Measurements from ENCODE around the gene SMIM24. TPM values are rescaled to one million over a fixed set of nuclear protein-coding genes. Genes with fewer than 3 reads are reported as not detected.

SMIM24 gene
- total and polyA plus RNA-seq, 9 of the 15 experiments (the other 6 are each of a cell fraction or from before 2014, with no cell fraction given): 0.45 to 12.3 (median 1.4) TPM; not detected in 1

GRCh38 chr19:3521104-3521445, 40.8 kb upstream of the SMIM24 start (continued):
- TF ChIP-seq REST (IDR thresholded peaks at IDR 0.05; ENCODE audit: borderline replicate concordance): no peak
- TF ChIP-seq REST (CRISPR knock-in tag; IDR thresholded peaks at IDR 0.05; ENCODE audit: low read depth): no peak
- peak; percentile 67; the same call in 1 of the 2 replicates for TF ChIP-seq HMBOX1 (IDR thresholded peaks at IDR 0.05)
- no peak for TF ChIP-seq ZNF354B (CRISPR knock-in tag; IDR thresholded peaks at IDR 0.05)
- TF ChIP-seq ZNF561 (CRISPR knock-in tag; conservative IDR thresholded peaks at IDR 0.05): no peak
- TF ChIP-seq ZNF408 (CRISPR knock-in tag; IDR thresholded peaks at IDR 0.05; ENCODE audit: low read depth): no peak
- TF ChIP-seq GMEB1 (CRISPR knock-in tag; IDR thresholded peaks at IDR 0.05): no peak
- no peak for TF ChIP-seq KLF10 (CRISPR knock-in tag; IDR thresholded peaks at IDR 0.05)
- no peak for TF ChIP-seq CTCFL (IDR thresholded peaks at IDR 0.05; ENCODE audit: borderline replicate concordance, insufficient read depth, low read depth, low read length, poor library complexity, severe bottlenecking)
- no peak for TF ChIP-seq TSC22D4 (tag; IDR thresholded peaks at IDR 0.05)
- TF ChIP-seq ZNF3 (CRISPR knock-in tag; IDR thresholded peaks at IDR 0.05): no peak
- no peak for TF ChIP-seq KHSRP (IDR thresholded peaks at IDR 0.05)
- no peak for TF ChIP-seq BACH1 (tag; IDR thresholded peaks at IDR 0.05)
- peak; percentile 18 for TF ChIP-seq CCNT2 (IDR thresholded peaks at IDR 0.05; ENCODE audit: borderline replicate concordance, extremely low read depth, insufficient read length, low read depth, low read length)
- no peak for TF ChIP-seq SMAD3 (CRISPR knock-in tag; conservative IDR thresholded peaks at IDR 0.05)
- TF ChIP-seq NFIC (IDR thresholded peaks at IDR 0.05): no peak
